Activated T-helper 17 cell treated with anti-CD3 and anti-CD28 coated beads, Interleukin-2, amount 50 U/mL, for 72 hours (primary cell): ENCODE results near the gene HSPB1. TPM values are rescaled to one million over a fixed set of nuclear protein-coding genes. Genes with fewer than 3 reads are reported as not detected.

Experiments used
- ATAC-seq: fragments of 150-1000 bp; cut with Tn5 transposase; replicated peaks from 2 replicates; pipeline ENCODE4 v1.10.0; 2021; ENCODE audit warnings: mild to moderate bottlenecking, moderate library complexity
- H3K27ac Mint-ChIP-seq: one replicate; pipeline ENCODE4 v1.8.0; 2022; ENCODE audit warnings: mixed read lengths
- H3K27me3 Mint-ChIP-seq: one replicate; pipeline ENCODE4 v1.8.0; 2022; ENCODE audit warnings: mixed read lengths
- H3K36me3 Mint-ChIP-seq: one replicate; pipeline ENCODE4 v1.8.0; 2022; ENCODE audit warnings: low read depth, mild to moderate bottlenecking, mixed read lengths
- H3K4me1 Mint-ChIP-seq: one replicate; pipeline ENCODE4 v1.8.0; 2022; ENCODE audit warnings: mixed read lengths
- H3K4me3 Mint-ChIP-seq: one replicate; pipeline ENCODE4 v1.8.0; 2022; ENCODE audit warnings: mild to moderate bottlenecking, mixed read lengths
- H3K9me3 Mint-ChIP-seq: one replicate; pipeline ENCODE4 v1.8.0; 2022; ENCODE audit warnings: mixed read lengths
- total RNA-seq, 2 donors: library from RNA; stranded (reverse); gene quantifications; one replicate each; pipeline ENCODE4 v1.2.3, GENCODE V29; 2022

Gene HSPB1
- total RNA-seq: 10 to 100 TPM; 28.0 to 71.7 TPM

- Mint-ChIP-seq H3K27me3 (no peaks in the 10 kb centered on the region), H3K36me3 (peaks cover 12% of the 10 kb centered on the region), H3K4me3 (peak within 1 kb of the TSS; percentile 80), H3K27ac (peak within 1 kb of the TSS; percentile 94), H3K9me3 (no peaks in the 10 kb centered on the region), H3K4me1 (peaks cover 5% of the 10 kb centered on the region)
- ATAC-seq: peak; percentile 57
Observed at GRCh38 chr7:76302347-76303201, at the start of gene HSPB1. Gene HSPB1, plus strand, starts transcription at chr7:76302673. Its CDS starts 40 bp downstream, at chr7:76302713.

GRCh38 chr7:76254781-76255180 is 47.7 kb upstream of the HSPB1 start:
- H3K27ac Mint-ChIP-seq: no peak overlapping the region
- peaks cover 16% of the 10 kb centered on the region for H3K27me3 Mint-ChIP-seq
- no peaks in the 10 kb centered on the region for H3K9me3 Mint-ChIP-seq
- no peaks in the 10 kb centered on the region for H3K4me1 Mint-ChIP-seq
- H3K36me3 Mint-ChIP-seq: no peaks in the 10 kb centered on the region
- no peak overlapping the region for H3K4me3 Mint-ChIP-seq
- ATAC-seq: no peak

GRCh38 chr7:76257973-76258372 is 44.5 kb upstream of the HSPB1 start:
- H3K27ac Mint-ChIP-seq: no peak overlapping the region
- no peaks in the 10 kb centered on the region for H3K9me3 Mint-ChIP-seq
- H3K27me3 Mint-ChIP-seq: peaks cover 26% of the 10 kb centered on the region
- no peak overlapping the region for H3K4me3 Mint-ChIP-seq
- no peak for ATAC-seq
- H3K4me1 Mint-ChIP-seq: no peaks in the 10 kb centered on the region
- no peaks in the 10 kb centered on the region for H3K36me3 Mint-ChIP-seq

- ATAC-seq: no peak
- H3K4me3 Mint-ChIP-seq: peak overlapping the region; percentile 6
- H3K27me3 Mint-ChIP-seq: peaks cover 30% of the 10 kb centered on the region
- no peaks in the 10 kb centered on the region for H3K9me3 Mint-ChIP-seq
- no peaks in the 10 kb centered on the region for H3K4me1 Mint-ChIP-seq
- H3K36me3 Mint-ChIP-seq: no peaks in the 10 kb centered on the region
- H3K27ac Mint-ChIP-seq: no peak overlapping the region
Observed at GRCh38 chr7:76259124-76260093, 43.1 kb upstream of the HSPB1 start.

- H3K36me3 Mint-ChIP-seq: no peaks in the 10 kb centered on the region
- no peak overlapping the region for H3K27ac Mint-ChIP-seq
- no peaks in the 10 kb centered on the region for H3K4me1 Mint-ChIP-seq
- peaks cover 35% of the 10 kb centered on the region for H3K27me3 Mint-ChIP-seq
- peak; percentile 44 for ATAC-seq
- no peak overlapping the region for H3K4me3 Mint-ChIP-seq
- H3K9me3 Mint-ChIP-seq: no peaks in the 10 kb centered on the region
Observed at GRCh38 chr7:76260171-76260703, 42.2 kb upstream of the HSPB1 start.

- ATAC-seq: no peak
- no peak overlapping the region for H3K27ac Mint-ChIP-seq
Observed at GRCh38 chr7:76261329-76261728, 41.1 kb upstream of the HSPB1 start.

GRCh38 chr7:76261931-76262330 is 40.5 kb upstream of the HSPB1 start:
- Mint-ChIP-seq H3K9me3 (no peaks in the 10 kb centered on the region), H3K36me3 (no peaks in the 10 kb centered on the region), H3K27ac (no peak overlapping the region), H3K27me3 (peaks cover 32% of the 10 kb centered on the region), H3K4me1 (no peaks in the 10 kb centered on the region), H3K4me3 (no peak overlapping the region)
- ATAC-seq: no peak

More at GRCh38 chr7:76261329-76261728, 41.1 kb upstream of the HSPB1 start:
- no peak overlapping the region for H3K4me3 Mint-ChIP-seq
- peaks cover 32% of the 10 kb centered on the region for H3K27me3 Mint-ChIP-seq
- H3K36me3 Mint-ChIP-seq: no peaks in the 10 kb centered on the region
- H3K9me3 Mint-ChIP-seq: no peaks in the 10 kb centered on the region
- no peaks in the 10 kb centered on the region for H3K4me1 Mint-ChIP-seq

- H3K9me3 Mint-ChIP-seq: no peaks in the 10 kb centered on the region
- H3K36me3 Mint-ChIP-seq: no peaks in the 10 kb centered on the region
- H3K27ac Mint-ChIP-seq: peak overlapping the region; percentile 43
- peak; percentile 67 for ATAC-seq
- H3K27me3 Mint-ChIP-seq: peaks cover 28% of the 10 kb centered on the region
- no peak overlapping the region for H3K4me3 Mint-ChIP-seq
- H3K4me1 Mint-ChIP-seq: no peaks in the 10 kb centered on the region
Observed at GRCh38 chr7:76262683-76263402, 39.6 kb upstream of the HSPB1 start.

- peaks cover 36% of the 10 kb centered on the region for H3K27me3 Mint-ChIP-seq
- H3K4me3 Mint-ChIP-seq: no peak overlapping the region
- no peaks in the 10 kb centered on the region for H3K36me3 Mint-ChIP-seq
- ATAC-seq: no peak
- H3K4me1 Mint-ChIP-seq: no peaks in the 10 kb centered on the region
- H3K27ac Mint-ChIP-seq: no peak overlapping the region
- no peaks in the 10 kb centered on the region for H3K9me3 Mint-ChIP-seq
Observed at GRCh38 chr7:76265299-76265698, 37.2 kb upstream of the HSPB1 start.

- no peaks in the 10 kb centered on the region for H3K36me3 Mint-ChIP-seq
Observed at GRCh38 chr7:76267107-76267893, 35.2 kb upstream of the HSPB1 start.

GRCh38 chr7:76267894-76268183 is 34.6 kb upstream of the HSPB1 start:
- Mint-ChIP-seq H3K36me3 (no peaks in the 10 kb centered on the region), H3K4me3 (no peak overlapping the region), H3K27me3 (peaks cover 35% of the 10 kb centered on the region), H3K27ac (no peak overlapping the region), H3K4me1 (peaks cover 2% of the 10 kb centered on the region), H3K9me3 (no peaks in the 10 kb centered on the region)
- ATAC-seq: no peak

More at GRCh38 chr7:76267107-76267893, 35.2 kb upstream of the HSPB1 start:
- Mint-ChIP-seq H3K4me1 (no peaks in the 10 kb centered on the region), H3K9me3 (no peaks in the 10 kb centered on the region), H3K27ac (no peak overlapping the region), H3K4me3 (peak overlapping the region; percentile 29), H3K27me3 (peaks cover 33% of the 10 kb centered on the region)
- peak; percentile 14 for ATAC-seq

- H3K36me3 Mint-ChIP-seq: no peaks in the 10 kb centered on the region
- no peak for ATAC-seq
- peaks cover 34% of the 10 kb centered on the region for H3K27me3 Mint-ChIP-seq
- no peak overlapping the region for H3K4me3 Mint-ChIP-seq
- H3K9me3 Mint-ChIP-seq: no peaks in the 10 kb centered on the region
- H3K4me1 Mint-ChIP-seq: peaks cover 7% of the 10 kb centered on the region
- H3K27ac Mint-ChIP-seq: no peak overlapping the region
Observed at GRCh38 chr7:76268376-76268775, 34.1 kb upstream of the HSPB1 start.

GRCh38 chr7:76269895-76270294 is 32.6 kb upstream of the HSPB1 start:
- H3K27me3 Mint-ChIP-seq: peaks cover 38% of the 10 kb centered on the region

More at GRCh38 chr7:76269895-76270294, 32.6 kb upstream of the HSPB1 start:
- Mint-ChIP-seq H3K4me1 (peaks cover 12% of the 10 kb centered on the region), H3K36me3 (no peaks in the 10 kb centered on the region), H3K27ac (no peak overlapping the region), H3K9me3 (no peaks in the 10 kb centered on the region), H3K4me3 (no peak overlapping the region)
- ATAC-seq: no peak
